Stimulated activated CD4-positive, alpha-beta T cell treated with anti-CD3 and anti-CD28 coated beads, Interleukin-2, amount 100 ng/mL, for 48 hours (primary cell): Measurements from ENCODE around the gene ANAPC5.
"Not testable (repeated sequence)": the region's sequence is repeated elsewhere in the genome, so short reads cannot be mapped to it uniquely, and the experiment has no call there.

ENCODE experiments used
- DNase-seq, 2 donors: peaks; one replicate each; pipeline ENCODE4 v3.0.0-alpha.2; 2020

The ANAPC5 gene

GRCh38 chr12:121365416-121366062 lies 13.3 kb upstream of the ANAPC5 start:
- no peak for DNase-seq

GRCh38 chr12:121364683-121365121 lies 12.5 kb upstream of the ANAPC5 start:
- DNase-seq: no peak

GRCh38 chr12:121358073-121358472 lies 5.9 kb upstream of the ANAPC5 start:
- no peak for DNase-seq

DNA sequence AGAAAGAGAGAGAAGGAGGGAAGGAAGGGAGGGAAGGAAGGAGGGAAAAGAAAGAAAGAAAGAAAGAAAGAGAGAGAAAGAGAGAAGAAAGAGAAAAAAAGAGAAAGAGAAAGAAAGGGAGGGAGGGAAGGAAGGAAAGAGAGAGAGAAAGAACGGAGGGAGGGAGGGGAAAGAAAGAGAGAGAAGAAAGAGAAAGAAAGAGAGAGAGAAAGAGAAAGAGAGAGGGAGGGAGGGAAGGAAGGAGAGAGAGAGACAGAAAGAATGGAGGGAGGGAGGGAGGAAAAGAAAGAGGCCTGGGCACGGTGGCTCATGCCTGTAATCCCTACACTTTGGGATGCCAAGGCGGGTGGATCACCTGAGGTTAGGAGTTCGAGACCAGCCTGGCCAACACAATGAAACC lies 5.1 kb upstream of the ANAPC5 start:
- no peak for DNase-seq

- no peak for DNase-seq
Measured at GRCh38 chr12:121356657-121357056, 4.4 kb upstream of the ANAPC5 start.

DNA sequence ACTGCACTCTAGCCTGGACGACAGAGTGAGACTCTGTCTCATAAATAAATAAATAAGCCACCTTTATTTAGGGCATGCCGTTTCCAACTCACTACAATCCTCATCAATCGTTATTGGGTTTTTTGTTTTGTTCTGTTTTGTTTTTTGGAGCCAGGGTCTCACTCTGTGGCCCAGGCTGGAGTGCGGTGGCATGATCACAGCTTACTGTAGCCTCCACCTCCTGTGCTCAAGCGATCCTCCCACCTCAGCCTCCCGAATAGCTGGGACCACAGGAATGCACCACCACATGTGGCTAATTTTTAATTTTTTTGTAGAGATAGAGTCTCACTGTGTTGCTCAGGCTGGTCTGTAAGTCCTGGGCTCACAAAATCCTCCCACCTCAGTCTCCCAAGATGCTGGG lies 3.6 kb upstream of the ANAPC5 start:
- no peak for DNase-seq

DNA sequence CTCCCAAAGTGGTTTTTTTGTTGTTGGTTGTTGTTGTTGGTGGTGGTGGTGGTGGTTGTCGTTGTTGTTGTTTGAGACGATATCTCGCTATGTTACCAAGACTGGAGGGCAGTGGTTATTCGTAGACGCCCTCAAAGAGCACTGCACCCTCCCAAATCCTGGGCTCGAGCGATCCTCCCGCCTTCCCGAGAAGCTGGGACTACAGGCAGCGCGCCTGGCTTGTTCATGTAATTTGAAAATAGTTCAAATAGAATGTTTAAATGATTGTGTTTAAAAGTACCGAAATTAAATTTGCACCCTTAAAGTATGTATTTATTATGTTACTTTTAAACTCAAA lies 439 bp upstream of the ANAPC5 start:
- DNase-seq: no peak

DNA sequence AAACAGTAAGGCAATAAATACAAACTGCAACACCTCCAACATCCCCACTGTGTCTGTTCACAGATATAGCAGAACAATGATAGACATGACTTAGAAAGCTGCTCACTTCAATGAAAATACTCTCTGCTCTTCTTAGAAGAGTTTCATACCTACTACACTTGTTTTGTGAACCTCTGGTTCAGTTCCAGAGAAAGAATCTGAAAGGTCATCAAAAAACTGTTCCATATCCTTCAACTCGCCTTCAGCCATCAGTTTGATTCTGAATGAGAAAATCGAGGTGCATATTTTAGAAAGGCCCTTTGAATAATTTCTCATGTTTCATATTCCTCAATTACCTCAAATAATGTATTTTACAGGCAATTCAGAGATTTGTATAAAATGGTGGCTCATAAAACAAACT lies 5.5 kb downstream of the ANAPC5 start:
- no peak for DNase-seq

DNA sequence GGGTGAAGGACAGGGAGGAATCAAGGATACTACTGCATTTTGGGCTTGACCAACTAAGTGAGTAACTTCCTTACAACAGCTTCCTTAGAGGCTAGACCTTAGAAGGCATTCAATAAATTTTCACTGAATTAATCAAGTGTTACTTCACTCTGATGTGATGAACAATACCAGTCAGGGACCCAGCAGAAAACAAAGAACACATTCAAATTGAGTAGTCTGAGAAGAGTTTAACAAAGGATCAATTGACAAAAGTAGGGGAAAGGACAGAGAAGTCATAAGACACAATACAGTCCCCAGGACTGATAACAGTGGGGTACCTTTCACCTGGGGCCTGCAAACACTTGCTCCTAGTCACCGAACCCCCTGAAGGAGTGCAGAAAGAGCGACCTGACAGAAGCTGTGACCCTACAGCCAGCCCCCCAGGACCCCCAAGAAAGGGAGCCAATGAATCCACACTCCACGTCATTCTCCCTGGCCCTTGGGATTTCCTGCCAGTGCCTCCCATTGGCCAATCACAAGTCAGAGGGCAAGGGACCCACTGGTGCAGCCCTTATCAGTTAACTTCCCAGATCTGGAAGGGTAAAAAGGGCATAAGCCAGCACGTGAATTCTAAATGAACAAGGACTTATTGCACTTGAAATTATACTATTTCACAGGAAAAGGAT lies 6.9 kb downstream of the ANAPC5 start:
- DNase-seq: no peak

DNA sequence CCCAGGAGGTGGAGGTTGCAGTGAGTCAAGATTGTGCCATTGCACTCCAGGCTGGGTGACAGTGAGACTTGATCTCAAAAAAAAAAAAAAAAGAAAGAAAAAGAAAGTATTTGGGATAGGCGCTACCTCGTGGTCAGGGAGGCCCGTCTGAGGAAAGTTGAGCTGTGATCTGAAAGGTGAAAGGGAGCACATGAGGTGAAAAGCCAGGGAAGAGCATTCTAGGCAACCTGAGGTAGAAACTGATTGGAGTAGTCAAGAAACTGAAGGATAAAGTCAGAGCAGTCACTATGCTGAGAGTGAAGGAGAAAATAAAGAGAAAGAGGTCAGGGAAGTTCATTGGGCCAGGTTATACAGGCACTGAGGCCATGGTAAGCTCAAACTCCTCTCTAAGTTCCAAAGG lies 7.7 kb downstream of the ANAPC5 start:
- DNase-seq: no peak

GRCh38 chr12:121337416-121337815 lies 14.8 kb downstream of the ANAPC5 start:
- no peak for DNase-seq

- DNase-seq: no peak
Measured at GRCh38 chr12:121334513-121335343, 17.5 kb downstream of the ANAPC5 start.

- no peak for DNase-seq
Measured at GRCh38 chr12:121333747-121334146, 18.5 kb downstream of the ANAPC5 start.

GRCh38 chr12:121331248-121331647 lies 21.0 kb downstream of the ANAPC5 start:
- DNase-seq: no peak

- DNase-seq: no peak
Measured at GRCh38 chr12:121330692-121331091, 21.5 kb downstream of the ANAPC5 start.

DNA sequence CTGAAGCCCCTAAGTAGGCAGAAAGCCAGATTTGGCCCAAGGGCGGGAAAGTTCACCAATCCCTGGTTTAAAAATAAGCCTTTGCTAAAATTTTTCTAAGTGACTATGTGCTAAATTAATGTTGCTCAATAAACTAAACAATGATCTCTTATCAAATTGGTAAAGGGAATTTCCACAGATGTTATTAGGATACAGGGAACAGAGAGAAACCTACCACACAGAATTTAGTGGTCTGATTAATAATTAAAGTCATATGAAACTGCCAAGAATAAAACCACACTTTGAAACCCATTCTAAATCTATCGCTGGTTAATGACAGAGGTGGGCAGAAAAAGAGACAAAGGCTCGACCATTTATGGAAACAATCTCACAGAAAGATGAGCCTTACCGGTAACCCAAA lies 22.0 kb downstream of the ANAPC5 start:
- no peak for DNase-seq

GRCh38 chr12:121328620-121329019 lies 23.6 kb downstream of the ANAPC5 start:
- DNase-seq: no peak

DNA sequence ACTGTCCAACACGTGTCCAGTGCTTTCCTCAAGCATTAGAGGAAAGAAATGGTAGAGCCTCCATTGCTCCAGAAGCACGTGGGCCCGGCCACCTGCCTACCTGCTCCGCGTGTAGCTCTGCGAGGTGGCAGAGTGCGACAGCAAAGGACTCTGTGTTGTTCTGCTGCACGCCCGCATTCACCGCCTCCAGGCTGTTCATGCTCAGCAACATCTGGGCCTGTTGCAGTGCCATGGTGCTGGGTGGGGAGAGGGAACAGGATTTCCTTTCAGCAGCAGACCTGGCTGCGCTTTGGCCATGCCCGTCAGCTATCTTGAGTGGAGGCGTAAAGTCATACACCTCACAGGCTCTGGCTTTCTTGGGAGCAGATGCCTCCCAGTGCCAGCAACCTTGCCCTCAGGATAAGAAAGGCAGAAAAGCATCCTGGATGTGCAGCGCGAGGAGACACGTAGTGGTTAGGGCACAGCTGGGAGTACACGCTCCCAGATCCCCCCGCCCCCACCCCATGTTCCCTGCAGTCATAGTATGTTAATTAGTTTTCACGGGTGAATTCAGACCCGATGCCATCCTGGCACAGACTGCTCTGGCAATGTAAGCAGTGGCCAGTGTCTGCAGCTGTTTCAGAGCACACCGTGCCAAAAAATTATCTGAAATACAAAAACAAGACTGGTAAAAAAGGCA lies 25.1 kb downstream of the ANAPC5 start:
- DNase-seq: no peak

- DNase-seq: no peak
Measured at GRCh38 chr12:121325922-121326396, 26.3 kb downstream of the ANAPC5 start.

GRCh38 chr12:121323908-121324307 lies 28.3 kb downstream of the ANAPC5 start:
- DNase-seq: no peak

DNA sequence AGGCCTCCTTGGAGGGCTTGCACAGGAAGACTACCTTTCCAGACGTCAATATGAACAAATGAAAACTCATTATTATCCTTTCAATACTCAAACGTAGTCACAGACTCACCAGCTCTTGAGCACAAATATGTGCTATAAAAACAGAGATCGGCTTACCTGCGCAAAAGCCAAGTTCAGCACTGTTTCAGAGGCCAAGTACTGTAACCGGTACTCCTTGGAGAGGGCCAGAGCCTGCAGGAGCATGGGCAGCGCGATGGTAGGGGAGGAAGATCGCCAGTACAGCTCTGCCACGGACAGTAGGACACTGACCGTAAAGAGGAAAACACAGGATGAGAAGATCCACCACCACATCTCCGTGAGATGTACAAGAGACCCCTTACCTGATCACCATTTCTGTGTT lies 34.1 kb downstream of the ANAPC5 start:
- DNase-seq: no peak

GRCh38 chr12:121314431-121314830 lies 37.8 kb downstream of the ANAPC5 start:
- no peak for DNase-seq

DNA sequence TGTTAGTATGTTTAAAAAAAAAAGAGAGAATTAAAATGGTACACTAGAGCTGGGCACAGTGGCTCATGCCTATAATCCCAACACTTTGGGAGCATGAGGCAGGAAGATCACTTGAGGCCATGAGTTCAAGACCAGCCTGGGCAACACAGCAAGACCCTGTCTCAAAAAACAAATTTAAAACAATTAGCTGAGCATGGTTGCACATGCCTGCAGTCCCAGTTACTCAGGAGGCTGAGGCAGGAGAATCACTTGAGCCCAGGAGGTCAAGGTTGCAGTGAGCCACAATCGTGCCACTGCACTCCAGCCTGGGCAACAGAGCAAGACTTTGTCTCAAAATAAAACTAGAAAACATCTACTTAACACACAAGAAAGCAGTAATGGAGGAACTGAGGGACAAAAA lies 42.0 kb downstream of the ANAPC5 start:
- DNase-seq: not testable (repeated sequence)
